Lung (tissue), 12 donors: Measurements from ENCODE around the gene MYPN. TPM values are rescaled to one million over a fixed set of nuclear protein-coding genes. Genes with fewer than 3 reads are reported as not detected.
A peak's percentile ranks its signal among the peaks of the same experiment; 100 is the strongest.

Source experiments
- ATAC-seq: fragments of 200-7000 bp; cut with Tn5 transposase; one replicate; pipeline ENCODE4 v1.9.1; 2020; ENCODE audit warnings: moderate number of reproducible peaks; ENCODE audit not compliant: insufficient read depth, low FRiP score
- DNase-seq, 3 donors: peaks; one replicate each; pipeline ENCODE4 v3.0.0-alpha.2; 2013 to 2017
- H3K27ac ChIP-seq, 2 donors: one replicate each; pipeline ENCODE4 v1.5.1; 2013; ENCODE audit warnings: mild to moderate bottlenecking in 2 of 2, moderate library complexity in 2 of 2, control low read depth in 1 of 2, inconsistent platforms in 1 of 2, low read depth in 1 of 2, low read length in 1 of 2
- H3K27me3 ChIP-seq, 3 donors: one replicate each; pipeline ENCODE4 v1.5.1; 2013; ENCODE audit warnings: low read length in 2 of 3; ENCODE audit not compliant: control insufficient read depth in 3 of 3, insufficient read depth in 3 of 3
- H3K36me3 ChIP-seq, 4 donors: one replicate each; pipeline ENCODE4 v1.5.1; 2013; ENCODE audit warnings: low read length in 4 of 4, mild to moderate bottlenecking in 1 of 4, moderate library complexity in 1 of 4; ENCODE audit not compliant: control insufficient read depth in 4 of 4, insufficient read depth in 4 of 4
- H3K4me1 ChIP-seq, 5 donors: one replicate each; pipeline ENCODE4 v1.5.1; 2013; ENCODE audit warnings: low read length in 5 of 5, mild to moderate bottlenecking in 2 of 5, moderate library complexity in 1 of 5; ENCODE audit not compliant: control insufficient read depth in 5 of 5, insufficient read depth in 5 of 5
- H3K4me3 ChIP-seq: one replicate; pipeline ENCODE4 v1.5.1; 2013; ENCODE audit warnings: mild to moderate bottlenecking, control low read depth, moderate library complexity
- H3K9ac ChIP-seq, 2 donors: one replicate each; pipeline ENCODE4 v1.5.1; 2013; ENCODE audit warnings: low read length in 2 of 2, control low read depth in 1 of 2; ENCODE audit not compliant: insufficient read depth in 1 of 2
- H3K9me3 ChIP-seq, 4 donors: one replicate each; pipeline ENCODE4 v1.5.1; 2013; ENCODE audit warnings: low read length in 3 of 4, mild to moderate bottlenecking in 1 of 4, moderate library complexity in 1 of 4; ENCODE audit not compliant: control insufficient read depth in 4 of 4, insufficient read depth in 3 of 4
- CTCF ChIP-seq: IDR thresholded peaks from 2 replicates; pipeline ENCODE4 v1.5.1; 2012; ENCODE audit warnings: mild to moderate bottlenecking; ENCODE audit errors: control extremely low read depth, extremely low read depth
- WGBS, 2 donors: extraction: QIAGEN DNeasy Blood & Tissue Kit; methylation state at CpG; one replicate each; pipeline ENCODE4 v1.1.7; 2013; 5-methylcytosine and 5-hydroxymethylcytosine counted together
- polyA plus RNA-seq, 2 donors: library from polyadenylated mRNA; stranded (reverse); fragments of 200-250 nt; gene quantifications; one replicate each; pipeline ENCODE4 v1.2.1, GENCODE V29; 2013
- total RNA-seq, 2 donors: library from RNA; depleted of rRNA in 1 of 2; stranded (reverse); fragments of >200 nt in 1 of 2; gene quantifications; one replicate each; pipeline ENCODE4 v1.2.1, GENCODE V29; 2014 to 2021
- donor health status: control.
- donor health status: control.
- donor health status: Bipolar disorder and iron deficiency.
- donor health status: healthy.
- donor health status: DM: yes; HTN: yes; CAD: no.

The MYPN gene
- total and polyA plus RNA-seq, 4 donors = 0.01 to 0.28 (median 0.04) TPM

- Histone ChIP-seq H3K4me1 (peaks cover 0 to 12% (median 0%) of the 10 kb centered on the region in 5 donors), H3K9ac (no peak overlapping the region), H3K4me3 (no peak overlapping the region), H3K9me3 (peaks cover 0 to 2% (median 0%) of the 10 kb centered on the region in 4 donors), H3K27ac (peak overlapping the region in 1 of 2 donors; percentile 86), H3K27me3 (no peaks in the 10 kb centered on the region), H3K36me3 (no peaks in the 10 kb centered on the region)
- no peak for ATAC-seq
- no peak for DNase-seq
- TF ChIP-seq CTCF = no peak
These were observed 29.2 kb downstream of the MYPN start for GRCh38 chr10:68138526-68138925.

- no peaks in the 10 kb centered on the region for H3K36me3 ChIP-seq
- H3K9ac ChIP-seq = no peak overlapping the region
- peak overlapping the region in 1 of 2 donors; percentile 86 for H3K27ac ChIP-seq
- no peak overlapping the region for H3K4me3 ChIP-seq
- H3K9me3 ChIP-seq = no peaks in the 10 kb centered on the region
- ATAC-seq = no peak
- no peak for TF ChIP-seq CTCF
- DNase-seq = no peak
- H3K27me3 ChIP-seq = no peaks in the 10 kb centered on the region
- peaks cover 0 to 12% (median 0%) of the 10 kb centered on the region in 5 donors for H3K4me1 ChIP-seq
- WGBS, 2 donors = 77 to 85% methylated on average over 6 of the region's 6 CpGs
These were observed 30.4 kb downstream of the MYPN start for GRCh38 chr10:68139448-68140272.

GRCh38 chr10:68142761-68143160, 33.5 kb downstream of the MYPN start:
- Histone ChIP-seq H3K36me3 (peaks cover 0 to 9% (median 0%) of the 10 kb centered on the region in 4 donors), H3K4me1 (peaks cover 0 to 18% (median 8%) of the 10 kb centered on the region in 5 donors), H3K27me3 (no peaks in the 10 kb centered on the region), H3K9ac (no peak overlapping the region), H3K4me3 (no peak overlapping the region), H3K27ac (peak overlapping the region in 1 of 2 donors; percentile 53), H3K9me3 (no peaks in the 10 kb centered on the region)
- no peak for TF ChIP-seq CTCF
- DNase-seq = no peak
- no peak for ATAC-seq
- 71 to 78% methylated on average over 4 of the region's 4 CpGs for WGBS, 2 donors
